HG03575 (cell line): ENCODE results near the gene ERC2.

ENCODE experiments used
- ATAC-seq: cut with Tn5 transposase; IDR thresholded peaks from one replicate; pipeline ENCODE4 v1.9.1; 2021; ENCODE audit not compliant: unreplicated experiment, insufficient number of reproducible peaks, low FRiP score; ENCODE audit errors: extremely low read depth

Gene ERC2

DNA sequence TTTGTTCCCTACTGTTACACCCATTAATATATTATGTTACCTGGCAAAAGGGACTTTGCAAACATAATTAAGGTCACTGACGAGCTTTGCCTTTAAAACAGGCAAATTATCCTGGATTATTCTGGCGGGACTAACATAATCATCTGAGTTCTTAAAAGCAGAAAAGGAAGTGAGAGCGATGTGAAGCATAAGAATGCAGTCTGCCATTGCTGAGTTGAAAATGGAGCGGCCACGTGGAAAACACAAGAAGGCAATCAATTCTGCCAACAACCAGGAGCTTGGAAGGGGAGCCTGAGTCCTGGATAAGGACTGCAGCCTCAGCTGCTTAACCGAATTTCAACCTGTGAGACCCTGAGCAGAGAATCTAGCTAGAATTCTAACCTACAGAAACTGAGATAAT, 653.0 kb downstream of the ERC2 start:
- no peak for ATAC-seq

- ATAC-seq = no peak
Measured at GRCh38 chr3:55813268-55814097, 654.8 kb downstream of the ERC2 start.

GRCh38 chr3:55812394-55813013, 655.8 kb downstream of the ERC2 start:
- ATAC-seq = no peak

GRCh38 chr3:55807210-55807609, 661.1 kb downstream of the ERC2 start:
- ATAC-seq = no peak

DNA sequence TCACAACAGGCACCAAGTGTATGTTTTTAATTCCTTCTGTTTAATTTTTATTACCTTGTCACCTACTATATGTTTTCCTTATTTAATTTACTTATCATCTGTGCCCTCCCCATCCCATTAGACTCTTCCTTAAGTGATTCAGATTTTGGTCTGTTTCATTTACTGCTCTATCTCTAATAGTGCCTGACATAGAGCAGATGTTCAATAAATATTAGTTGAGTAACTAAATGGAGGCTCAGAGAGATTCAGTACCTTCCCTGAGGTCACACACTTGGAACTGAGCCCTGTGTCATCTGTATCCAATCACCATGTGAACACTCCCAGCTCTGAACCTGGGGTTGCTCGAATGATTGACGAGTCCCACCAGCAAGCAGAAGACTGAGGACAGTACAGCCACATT, 663.1 kb downstream of the ERC2 start:
- no peak for ATAC-seq

- ATAC-seq = no peak
Measured at GRCh38 chr3:55804170-55805095, 663.8 kb downstream of the ERC2 start.

GRCh38 chr3:55802816-55803215, 665.5 kb downstream of the ERC2 start:
- no peak for ATAC-seq

DNA sequence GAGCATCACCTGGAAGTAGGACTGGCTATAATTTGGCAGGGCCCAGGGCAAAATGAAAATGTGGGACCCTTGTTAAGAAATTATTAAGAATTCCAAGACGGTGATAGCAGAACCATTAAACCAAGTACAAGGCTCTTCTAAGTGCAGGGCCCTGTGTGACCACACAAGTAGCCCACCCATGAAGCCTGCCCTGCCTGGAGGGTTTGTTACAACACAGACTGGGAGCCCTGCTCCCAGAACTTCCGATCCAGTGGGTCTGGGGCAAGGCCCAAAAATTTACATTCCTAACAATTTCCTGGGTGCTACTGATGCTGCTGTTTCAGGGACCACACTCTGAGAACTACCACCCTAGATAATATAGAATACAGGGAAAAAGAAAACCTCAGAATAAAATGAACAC, 666.6 kb downstream of the ERC2 start:
- no peak for ATAC-seq

- ATAC-seq = no peak
Measured at GRCh38 chr3:55801068-55801467, 667.2 kb downstream of the ERC2 start.

DNA sequence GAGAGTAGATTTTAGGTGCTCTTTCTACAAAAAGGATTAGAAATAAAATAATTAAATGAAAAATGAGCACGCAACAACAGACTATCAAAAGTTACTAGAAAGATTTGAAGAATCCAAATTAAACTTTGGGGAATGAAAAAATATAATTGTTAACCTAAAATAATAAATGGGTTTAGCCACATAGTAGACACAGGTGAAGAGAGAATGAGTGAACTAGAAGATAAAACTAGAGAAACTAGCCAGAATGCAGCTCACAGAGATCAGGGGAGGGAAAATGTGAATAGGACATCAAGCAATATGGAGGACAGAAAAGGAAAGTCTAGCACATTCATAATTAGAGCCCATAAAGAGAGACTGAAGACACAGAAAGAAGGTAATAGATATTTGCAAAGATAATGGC, 670.5 kb downstream of the ERC2 start:
- ATAC-seq = no peak

DNA sequence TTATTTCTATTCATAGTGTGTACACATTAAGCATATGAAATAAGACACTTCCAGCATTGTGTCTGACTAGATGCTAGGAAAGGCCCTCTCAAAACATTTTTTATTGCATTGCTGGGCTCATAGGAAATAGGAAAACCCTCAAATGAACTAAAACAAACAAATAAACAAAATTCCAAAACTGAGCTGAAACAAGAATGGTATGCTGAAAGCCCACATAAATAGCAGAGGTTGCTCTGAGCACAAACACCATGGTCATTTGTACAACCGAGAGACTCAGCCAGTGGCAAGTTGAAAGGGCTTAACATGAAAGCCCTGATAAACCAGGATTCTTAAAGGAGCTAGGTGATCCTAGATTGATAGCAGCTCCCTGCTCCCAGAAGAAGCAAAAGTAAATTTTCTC, 671.2 kb downstream of the ERC2 start:
- ATAC-seq = no peak

DNA sequence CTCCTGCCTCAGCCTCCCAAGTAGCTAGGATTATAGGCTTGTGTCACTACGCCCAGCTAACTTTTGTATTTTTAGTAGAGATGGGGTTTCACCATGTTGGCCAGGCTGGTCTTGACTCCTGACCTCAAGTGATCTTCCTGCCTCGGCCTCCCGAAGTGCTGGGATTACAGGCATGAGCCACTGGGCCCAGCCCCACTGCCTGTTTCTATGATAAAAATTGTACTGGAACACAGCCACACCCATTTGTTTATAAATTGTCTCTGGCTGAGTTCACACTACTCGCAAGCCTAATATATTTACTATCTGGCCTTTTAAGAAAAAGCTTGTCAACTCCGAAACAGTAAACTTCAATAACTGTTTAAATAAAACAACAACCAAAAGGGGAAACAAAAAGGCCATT, 671.7 kb downstream of the ERC2 start:
- no peak for ATAC-seq

- ATAC-seq = no peak
Measured at GRCh38 chr3:55795746-55796145, 672.5 kb downstream of the ERC2 start.

DNA sequence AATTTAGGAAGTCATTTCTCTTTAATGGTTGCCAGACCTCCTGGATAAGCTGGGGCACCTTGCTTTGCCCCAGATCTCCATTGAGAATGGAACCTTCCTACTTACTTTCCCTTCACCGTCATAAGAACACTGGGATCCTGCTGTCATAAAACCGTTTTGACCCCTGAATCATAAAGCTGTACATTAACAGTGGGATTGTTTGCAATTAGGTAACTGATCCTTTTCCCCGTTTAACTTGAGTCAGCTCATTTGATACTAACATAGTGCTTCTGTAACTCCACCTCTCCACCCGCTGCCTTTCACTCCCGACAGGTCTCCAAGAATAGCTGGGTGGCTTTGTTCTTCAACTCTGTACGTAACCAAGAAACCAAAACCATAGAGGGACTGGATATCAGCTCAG, 673.0 kb downstream of the ERC2 start:
- ATAC-seq = no peak

- no peak for ATAC-seq
Measured at GRCh38 chr3:55792742-55793141, 675.5 kb downstream of the ERC2 start.

DNA sequence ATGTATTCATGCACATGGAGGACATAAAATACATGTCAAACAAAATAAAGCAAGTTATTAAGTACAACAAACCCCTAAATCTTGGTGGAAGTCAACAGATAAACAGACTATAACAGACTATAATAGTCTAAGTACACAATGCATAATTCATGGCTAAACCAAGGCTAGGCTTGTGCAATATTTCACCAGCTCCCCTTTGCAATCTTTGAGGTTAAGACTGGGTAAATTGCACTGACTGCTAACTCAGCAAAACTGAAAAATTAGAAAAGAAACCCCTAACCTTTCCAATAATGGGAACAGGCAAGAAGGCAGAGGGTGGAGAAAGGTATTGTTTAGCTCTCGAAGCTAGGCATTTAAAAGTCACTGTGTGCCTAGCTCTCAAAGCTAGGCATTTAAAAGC, 676.3 kb downstream of the ERC2 start:
- no peak for ATAC-seq

DNA sequence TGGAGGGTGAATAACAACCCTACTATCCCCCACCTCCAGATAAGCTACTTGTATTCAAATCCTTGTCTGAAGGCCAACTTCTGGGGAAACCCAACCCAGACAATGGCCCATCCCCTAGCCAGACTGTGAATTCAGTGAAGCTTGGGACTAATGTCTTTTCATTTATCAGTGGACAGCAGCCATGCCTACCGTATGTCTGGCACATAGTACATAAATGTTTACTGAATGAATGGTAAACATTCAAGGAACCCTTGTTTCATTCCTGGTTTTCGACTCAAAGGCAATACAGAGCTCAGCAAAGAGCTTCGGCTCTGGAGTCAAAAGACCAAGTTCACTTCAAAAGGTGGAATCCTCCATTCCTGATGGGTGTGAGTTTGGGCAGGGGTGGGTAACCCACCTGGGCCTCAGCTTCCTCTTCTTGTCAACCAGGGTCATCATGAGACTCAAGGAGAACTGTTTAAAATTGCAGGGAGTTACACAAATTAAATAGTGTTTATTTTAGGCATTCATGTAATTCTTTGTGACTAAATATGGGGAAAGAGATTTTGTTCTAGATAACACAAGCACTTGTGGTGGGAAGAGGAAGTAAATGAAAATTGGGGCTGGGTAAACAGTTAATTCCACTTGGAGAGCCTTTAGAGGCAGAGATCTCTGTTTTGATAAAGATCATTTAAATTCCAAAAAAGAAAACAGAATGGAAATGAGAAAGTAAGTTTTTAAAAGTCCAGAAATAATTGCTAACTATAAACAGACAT, 677.5 kb downstream of the ERC2 start:
- no peak for ATAC-seq

- ATAC-seq = no peak
Measured at GRCh38 chr3:55789516-55789915, 678.8 kb downstream of the ERC2 start.

DNA sequence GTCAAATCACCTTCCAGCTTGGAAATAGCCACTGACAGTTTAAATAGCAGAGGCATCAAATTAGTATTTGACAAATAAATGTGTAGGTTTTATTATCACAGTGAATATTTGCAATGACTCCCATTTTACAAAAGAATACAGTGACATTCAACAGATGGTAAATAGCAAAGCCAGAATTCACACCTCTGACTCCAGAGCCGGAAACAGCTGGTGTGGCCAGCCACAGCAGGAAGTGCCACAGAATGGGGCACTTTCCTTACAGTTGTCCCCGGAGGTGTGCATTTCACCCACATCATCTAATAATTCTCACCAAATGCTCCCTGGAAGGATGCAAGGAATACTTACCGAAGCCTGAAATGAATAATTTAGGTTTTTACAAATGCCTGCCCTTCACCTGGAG, 685.5 kb downstream of the ERC2 start:
- ATAC-seq = no peak
